ENCODE measurements around the gene GALK2.
"Not testable (repeated sequence)": the region's sequence is repeated elsewhere in the genome, so short reads cannot be mapped to it uniquely, and the experiment has no call there.

The GALK2 gene

DNA sequence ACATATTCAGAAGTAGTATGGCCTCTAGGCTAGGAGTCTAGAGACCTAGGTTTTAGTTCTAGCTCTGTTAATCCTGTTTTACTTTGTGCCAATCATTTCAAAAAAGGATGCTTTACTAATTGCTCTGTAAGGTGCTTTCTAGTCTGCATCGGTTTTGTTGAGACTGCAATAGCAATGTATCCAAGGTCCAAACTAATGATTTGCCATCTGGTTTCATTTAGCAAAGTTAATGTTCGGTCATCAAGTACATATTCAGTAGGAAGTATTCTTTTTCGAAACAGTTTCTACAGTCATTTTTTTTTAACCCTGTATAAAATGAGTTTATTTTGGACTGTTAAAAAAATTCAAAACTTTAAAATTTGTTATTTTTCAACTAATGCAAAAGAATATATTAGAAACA, 2.0 kb upstream of the GALK2 start:
- no peak for DNase-seq

DNA sequence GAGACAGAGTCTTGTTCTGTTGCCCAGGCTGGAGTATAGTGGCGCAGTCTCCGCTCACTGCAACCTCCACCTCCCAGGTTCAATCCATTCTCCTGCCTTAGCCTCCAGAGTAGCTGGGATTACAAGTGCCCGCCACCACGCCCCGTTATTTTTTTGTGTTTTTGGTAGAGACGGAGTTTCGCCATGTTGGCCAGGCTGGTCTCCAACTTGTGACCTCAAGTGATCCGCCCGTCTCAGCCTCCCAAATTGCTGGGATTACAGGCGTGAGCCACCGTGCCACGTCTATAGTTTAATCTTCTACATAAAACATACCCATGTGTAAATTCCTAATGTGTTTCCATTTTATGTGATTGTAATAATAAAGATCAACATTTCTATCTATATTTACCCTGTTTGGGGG, 1.7 kb downstream of the GALK2 start:
- no peak for DNase-seq

DNA sequence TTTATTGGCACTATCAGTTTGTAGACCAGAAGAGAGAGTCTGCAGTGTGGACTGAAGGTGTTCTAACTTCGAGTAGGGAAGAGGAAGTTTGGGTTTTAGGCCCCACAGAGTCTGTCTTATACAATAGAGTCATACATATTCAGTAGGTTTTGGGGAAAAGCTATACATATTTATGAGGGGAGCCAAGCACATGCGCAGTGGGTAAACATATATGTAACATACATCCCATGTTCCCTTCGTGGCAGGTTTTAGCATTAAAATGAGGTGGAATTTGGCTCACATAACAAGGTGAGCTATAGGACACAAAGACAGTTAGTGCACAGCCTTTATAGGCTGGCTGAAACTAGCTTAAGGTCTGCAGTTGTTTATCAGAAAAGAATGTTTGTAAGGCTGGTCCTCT, 4.9 kb downstream of the GALK2 start:
- DNase-seq: no peak

DNA sequence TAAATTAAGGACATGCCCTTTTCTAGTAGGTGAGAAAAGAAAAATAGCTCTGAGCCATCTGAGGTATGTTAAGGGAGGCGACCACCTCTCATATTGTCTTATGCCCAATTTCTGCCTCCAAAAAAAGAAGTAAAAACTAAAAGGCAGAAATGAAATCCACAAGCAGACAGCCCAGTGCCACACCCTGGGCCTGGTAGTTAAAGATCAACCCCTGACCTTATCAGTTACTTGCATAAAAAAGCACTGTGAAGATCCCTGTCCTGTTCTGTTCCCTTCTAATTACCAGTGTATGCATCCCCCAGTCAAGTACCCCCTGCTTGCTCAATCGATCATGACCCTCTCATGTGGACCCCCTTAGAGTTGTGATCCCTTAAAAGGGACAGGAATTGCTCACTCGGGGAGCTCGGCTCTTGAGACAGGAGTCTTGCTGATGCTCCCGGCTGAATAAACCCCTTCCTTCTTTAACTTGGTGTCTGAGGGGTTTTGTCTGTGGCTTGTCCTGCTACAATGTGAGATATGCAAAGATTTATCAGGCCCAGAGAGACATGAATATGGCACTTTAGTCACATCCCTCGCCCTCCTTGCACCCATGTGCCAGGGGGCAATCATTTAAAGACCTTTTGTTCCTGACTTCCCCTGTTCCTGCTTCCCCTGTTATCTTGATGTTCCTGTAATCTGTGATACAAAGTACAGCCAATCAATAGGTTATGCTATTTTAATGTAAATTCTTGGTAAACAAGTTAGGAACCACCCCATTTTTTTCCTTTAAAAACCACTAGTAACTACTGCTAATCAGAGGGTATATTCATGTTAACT, 5.7 kb downstream of the GALK2 start:
- not testable (repeated sequence) for DNase-seq

DNA sequence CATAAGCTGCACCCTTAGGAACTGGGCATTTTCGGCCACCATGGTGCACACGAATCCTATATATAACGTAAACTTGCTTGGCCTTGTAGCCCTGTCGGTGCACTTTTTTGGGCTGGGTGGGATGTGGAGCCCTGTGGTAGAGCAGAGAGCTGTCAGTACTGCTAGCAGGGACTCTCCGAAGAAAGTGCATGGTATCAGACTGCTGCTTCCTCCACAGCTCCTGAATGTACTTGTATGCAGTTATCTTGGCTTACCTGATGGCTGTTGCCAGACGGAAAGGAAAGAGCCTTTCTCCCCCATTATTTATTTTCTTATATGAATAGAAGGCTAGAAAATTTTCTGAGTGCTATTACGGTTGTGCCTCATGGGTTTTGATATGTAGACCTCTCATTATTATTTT, 8.4 kb downstream of the GALK2 start:
- no peak for DNase-seq

DNA sequence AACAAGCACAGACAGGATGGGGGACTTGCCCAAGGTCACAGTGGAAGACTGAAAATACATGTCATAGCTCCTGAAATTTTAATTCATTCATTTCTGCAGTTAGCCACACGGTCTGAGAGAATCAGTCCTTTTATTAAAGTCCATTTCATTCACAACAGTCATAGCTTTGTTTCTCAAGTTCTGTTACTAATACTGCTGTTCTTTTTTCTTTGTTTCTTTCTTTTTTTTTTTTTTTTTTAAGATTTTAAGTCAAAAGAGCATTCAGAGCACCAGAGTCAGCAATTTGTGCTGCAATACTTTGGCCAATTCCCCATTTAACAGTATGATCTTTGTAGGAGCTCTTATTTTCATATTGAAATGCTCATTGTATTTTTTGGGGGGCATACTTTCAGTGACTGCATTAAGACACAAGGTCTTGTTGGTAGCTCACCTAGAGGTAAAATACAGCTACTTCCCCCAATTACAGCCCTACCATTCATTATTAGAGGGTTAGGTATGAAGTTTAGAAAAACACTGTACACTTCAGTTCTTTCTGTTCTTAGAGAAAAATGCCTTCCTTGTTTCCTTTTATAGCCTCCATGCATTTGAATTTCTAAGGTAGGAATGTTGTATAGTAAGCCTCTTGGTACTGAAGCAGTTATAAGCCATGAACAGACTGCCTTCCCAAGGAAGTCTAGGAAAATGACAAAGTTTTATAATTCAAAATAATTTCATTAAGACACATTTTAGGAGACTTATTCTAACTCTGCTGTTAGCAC, 9.6 kb downstream of the GALK2 start:
- DNase-seq: no peak

DNA sequence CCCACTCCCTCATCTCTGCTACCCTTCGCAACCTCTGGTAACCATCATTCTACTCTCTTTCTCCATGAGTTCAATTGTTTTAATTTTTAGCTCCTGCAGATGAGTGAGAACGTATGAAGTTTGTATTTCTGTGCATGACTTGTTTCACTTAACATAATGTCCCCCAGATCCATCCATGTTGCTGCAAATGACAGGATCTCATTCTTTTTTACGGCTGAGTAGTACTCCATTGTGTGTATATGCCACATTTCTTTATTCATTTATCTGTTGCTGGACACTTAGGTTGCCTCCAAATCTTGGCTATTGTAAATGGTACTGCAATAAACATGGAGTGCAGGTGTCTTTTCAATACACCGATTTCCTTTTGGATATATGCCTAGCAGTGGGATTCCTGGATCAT, 12.1 kb downstream of the GALK2 start:
- DNase-seq: no peak

DNA sequence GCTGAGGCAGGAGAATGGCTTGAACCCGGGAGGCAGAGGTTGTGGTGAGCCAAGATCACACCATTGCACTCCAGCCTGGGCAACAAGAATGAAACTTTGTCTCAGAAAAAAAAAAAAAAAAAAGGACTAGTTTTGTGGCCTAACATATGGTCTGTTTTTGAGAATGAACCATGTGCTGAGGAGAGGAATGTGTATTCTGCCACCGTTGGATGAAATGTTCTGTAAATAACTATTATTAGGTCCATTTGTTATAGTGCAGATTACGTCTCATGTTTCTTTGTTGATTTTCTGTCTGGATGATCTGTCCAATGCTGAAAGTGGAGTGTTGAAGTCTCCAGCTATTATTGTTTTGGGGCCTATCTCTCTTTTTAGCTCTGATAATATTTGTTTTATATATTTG, 13.7 kb downstream of the GALK2 start:
- not testable (repeated sequence) for DNase-seq

DNA sequence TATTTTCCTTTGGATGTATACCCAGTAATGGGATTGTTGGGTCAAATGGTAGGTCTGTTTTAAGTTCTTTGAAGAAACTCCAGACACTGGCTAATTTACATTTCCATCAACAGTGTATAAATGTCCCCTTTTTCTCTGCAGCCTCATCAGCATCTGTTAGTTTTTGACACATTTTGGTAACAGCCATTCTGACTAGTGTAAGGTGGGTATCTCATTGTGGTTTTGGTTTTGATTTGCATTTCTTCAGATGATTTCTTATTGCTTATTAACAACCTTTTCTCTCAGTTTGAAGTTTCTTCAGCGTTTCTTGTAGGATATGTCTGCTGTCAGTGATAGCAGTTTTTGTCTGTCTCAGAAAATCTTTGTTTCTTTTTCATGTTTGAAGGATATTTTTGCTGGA, 15.4 kb downstream of the GALK2 start:
- no peak for DNase-seq

DNA sequence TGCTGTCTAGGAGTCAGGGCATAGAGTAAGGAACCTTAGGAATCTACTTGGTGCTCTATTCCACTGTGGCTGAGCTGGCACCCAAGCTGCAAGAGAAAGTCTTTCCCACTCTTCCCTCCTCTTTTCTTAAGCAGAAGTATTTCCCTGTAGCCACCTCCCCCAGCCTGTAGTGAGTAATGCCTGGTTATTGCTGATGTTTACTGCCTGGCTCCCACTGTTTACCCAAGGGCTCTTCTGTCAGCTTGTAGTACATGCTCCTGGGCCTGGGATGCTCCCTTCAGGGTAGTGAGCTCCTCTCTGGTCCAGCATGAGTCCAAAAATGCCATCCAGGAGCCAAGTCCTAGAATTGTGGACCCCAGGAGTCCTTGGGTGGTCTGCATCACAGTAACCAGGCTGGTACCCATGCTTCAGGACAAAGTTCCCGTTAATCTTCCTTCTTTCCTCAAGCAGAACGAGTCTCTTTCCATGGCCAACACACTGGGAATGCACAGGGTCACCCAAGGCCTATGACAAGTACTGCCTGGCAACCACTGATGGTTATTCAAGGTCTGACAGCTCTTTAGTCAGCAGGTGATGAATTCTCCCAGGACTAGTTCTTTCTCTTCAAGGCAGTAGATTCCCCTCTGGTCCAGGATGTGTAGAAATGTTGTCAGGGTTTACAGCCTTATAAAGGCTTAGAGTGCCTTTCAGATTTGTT, 17.6 kb downstream of the GALK2 start:
- no peak for DNase-seq

DNA sequence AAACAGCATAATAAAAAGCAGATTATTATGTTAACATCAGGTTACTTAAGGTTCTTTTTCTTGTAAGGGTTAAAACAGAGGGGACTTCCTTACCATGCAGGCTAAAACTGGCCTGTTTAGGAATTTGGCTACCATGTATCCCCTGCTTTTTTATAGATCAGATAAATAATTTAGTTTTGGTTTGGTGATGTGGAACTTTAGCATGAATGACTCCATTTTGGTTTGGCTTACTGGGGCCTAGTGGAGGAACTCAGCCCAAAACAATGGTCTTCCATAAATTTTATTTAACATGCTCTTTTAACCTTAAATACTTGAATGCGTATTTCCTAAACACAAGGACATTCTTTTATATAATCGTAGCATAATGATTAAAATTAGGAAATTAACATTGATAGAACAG, 18.9 kb downstream of the GALK2 start:
- no peak for DNase-seq

DNA sequence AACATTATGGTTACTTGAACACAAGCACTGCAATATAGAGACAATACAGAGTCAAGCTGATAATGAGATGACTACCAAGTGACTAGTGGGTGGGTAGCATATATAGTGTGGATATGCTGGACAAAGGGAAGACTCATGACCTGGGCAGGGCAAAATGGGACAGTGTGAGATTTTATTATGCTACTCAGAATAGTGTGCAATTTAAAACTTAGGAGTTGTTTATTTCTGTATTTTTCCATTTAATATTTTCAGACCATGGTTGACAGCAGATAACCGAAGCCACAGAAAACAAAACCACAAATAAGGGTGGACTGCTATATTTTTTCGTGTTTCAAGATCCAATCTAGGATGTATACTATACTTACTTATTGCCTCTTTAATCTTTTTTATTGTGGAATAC, 19.6 kb downstream of the GALK2 start:
- DNase-seq: no peak

DNA sequence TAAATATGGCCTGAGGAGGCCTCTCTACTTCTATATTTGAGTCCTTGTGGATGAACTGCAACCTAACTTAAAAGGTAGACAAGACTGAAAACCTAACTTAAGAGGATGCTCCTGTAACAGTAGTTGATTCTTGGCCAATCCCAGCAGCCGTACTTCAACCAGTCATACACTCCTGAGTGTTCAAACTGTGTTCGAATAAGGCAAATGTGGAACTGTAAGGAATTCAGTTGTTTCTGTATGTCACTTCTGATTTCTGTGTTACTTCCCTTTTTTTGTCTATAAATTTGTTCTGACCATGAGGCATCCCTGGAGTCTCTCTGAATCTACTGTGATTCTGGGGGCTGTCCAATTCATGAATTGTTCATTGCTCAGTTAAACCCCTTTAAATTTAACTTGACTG, 20.5 kb downstream of the GALK2 start:
- DNase-seq: no peak

DNA sequence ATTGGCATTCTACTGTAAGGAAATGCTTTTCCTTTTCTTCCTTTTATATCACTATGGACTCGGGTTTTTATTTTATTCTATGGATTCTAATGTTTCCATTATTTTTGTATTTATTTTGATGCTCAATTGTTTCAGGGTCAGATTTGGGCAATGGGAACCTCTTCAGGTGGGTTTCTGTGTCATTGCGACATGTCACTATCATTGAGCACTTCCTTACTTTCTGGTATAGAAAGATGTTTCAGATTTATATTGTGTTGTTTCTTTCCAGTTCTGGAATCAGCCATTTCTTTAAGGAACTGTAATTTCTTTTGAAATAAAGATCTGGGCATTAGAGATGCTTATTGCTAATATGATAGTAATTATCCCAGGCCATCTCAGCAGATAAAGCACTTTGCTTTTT, 21.8 kb downstream of the GALK2 start:
- no peak for DNase-seq

DNA sequence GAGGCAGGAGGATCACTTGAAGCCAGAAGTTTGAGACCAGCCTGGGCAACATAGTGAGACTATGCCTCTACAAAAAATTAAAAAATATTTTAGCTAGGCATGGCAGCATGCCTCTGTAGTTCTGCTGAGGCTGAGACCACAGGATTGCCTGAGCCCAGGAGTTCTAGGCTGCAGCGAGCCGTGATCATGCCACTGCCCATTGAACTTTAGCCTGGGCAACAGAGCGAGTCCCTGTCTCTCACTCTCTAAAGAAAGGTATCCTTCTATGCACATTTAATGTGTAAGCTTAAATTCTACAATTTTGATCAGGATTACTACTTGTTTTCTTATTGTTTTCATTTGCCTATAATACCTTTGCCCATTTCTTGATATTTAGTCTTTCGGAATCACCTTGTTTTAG, 26.8 kb downstream of the GALK2 start:
- no peak for DNase-seq

DNA sequence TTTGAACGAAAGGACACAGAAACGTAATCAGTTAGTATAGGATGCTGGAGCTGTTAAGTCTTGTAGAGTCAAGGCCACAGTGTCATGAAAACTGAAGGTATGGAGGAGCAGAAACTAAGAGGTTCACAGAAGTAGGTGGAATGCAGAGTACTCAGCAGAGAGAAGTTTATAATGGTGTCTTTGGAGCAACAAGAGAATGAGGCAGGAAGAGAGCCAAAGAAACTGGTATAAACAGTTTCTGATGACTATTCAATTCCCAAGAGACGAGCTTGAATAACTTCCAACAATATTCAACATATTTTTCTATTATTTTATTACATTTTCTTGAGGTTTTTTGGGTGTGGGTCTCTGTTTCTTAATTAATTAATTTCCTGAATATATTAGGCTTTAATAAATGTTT, 29.6 kb downstream of the GALK2 start:
- no peak for DNase-seq

DNA sequence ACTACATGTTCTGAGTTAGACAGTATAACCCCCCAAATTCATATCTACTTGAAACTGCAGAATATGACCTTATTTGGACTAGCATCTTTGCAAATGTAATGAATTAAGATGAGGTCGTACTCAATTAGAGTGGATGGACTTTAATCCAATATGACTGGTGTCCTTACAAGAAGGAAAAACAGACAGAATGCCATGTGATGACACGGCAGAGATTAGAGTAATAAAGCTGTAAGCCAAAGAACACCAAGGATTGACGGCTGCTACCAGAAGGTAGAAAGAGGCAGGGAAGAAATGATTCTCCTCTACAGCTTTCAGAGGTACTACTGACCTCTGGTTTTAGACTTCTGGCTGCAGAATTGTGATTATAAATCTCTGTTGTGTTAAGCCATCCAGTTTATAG, 30.3 kb downstream of the GALK2 start:
- DNase-seq: no peak

DNA sequence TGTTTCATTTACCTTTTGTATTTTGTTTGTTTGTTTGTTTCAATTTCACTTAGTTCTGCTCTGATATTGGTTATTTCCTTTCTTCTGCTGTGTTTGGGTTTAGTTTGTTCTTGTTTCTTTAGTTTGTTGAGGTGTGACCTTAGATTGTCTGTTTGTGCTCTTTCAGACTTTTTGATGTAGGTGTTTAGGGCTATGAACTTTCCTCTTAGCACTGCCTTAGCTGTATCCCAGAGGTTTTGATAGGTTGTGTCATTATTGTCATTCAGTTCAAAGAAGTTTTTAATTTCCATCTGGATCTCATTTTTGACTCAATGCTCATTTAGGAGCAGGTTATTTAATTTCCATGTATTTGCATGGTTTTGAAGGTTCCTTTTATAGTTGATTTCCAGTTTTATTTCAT, 38.1 kb downstream of the GALK2 start:
- DNase-seq: not testable (repeated sequence)

DNA sequence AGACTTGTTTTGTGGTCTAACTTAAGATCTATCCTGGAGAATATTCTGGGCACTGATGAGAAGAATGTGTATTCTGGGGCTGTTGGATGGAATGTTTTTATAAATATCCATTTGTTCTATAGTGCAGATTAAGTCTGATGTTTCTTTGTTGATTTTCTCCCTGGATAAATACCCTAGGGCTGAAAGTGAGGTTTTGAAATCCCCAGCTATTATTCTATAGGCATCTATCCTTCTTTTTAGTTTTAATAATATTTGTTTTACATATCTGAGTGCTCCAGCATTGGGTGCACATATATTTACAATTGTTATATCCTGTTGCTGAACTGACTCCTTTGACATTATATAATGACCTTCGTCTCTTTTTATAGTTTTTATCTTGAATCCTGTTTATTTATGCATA, 42.9 kb downstream of the GALK2 start:
- DNase-seq: no peak

DNA sequence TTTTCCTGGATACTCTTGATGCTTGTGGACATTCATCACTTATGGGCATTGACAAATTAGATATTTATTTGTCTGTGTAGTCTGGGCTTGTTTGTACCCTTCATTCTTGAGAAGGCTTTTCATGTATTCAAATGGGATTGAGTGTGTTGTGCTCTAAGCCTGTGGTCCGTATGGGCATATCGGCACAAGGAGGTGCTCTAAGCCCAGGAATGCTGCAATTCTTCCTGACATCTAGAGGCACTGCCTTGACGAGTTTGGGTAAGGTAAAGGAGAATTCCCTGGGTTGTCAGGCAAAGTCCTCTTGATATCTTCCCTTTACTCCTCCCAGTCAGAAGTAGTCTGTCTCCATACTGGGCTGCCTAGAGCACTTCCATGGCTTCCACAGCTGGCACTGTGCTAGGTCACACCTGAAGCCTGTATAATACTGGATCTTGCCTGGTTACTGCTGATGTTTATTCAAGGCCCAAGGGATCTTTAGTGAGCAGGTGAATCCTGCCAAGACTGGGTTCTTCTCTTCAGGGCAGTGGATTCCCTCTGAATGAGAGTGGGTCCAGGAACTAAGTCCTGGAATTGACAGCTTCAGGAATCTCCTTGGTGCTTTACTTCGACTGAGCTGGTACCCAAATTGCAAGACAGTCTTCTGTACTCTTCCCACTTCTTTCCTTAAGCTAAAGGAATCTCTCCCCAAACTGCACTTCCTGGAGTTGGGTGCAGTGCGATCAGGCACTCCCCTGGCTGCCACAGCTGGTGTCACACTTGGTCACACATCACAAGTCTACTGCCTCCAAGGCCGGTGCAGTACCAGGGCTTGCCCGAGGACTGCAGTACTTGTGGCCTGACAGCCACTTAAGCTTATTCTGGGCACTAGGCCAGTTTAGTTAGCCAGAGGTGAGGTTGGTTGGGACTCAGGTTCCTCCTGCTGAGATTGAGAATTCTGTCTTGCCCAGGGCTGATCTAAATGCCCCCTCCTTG, 46.0 kb downstream of the GALK2 start:
- DNase-seq: peak; percentile 68

DNA sequence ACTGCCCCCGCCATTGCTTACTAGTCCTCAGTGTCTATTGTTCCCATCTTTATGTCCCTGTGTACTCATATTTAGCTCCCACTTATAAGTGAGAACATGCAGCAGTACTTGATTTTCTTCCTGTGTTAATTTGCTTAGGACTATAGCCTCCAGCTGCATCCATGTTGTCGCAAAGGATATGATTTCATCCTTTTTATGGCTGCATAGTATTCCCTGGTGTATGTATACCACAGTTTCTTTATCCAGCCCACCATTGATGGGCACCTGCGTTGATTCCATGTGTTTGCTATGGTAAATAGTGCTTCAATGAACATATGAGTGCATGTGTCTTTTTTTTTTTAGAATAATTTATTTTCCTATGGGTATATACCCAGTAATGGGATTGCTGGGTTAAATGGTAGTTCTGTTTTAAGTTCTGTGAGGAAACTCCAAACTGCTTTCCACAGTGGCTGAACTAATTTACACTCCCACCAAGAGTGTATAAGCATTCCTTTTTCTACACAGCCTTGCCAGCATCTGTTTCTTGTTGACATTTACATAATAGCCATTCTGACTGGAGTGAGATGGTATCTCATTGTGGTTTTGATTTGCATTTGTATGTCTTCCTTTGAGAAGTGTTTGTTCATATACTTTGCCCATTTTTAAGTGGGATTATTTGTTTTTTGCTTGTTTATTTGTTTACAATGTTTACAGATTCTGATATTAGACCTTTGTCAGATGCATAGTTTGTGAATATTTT, 53.7 kb downstream of the GALK2 start:
- no peak for DNase-seq
